Measurements from ENCODE around the gene FRG2B.
"Not testable (repeated sequence)": the region's sequence is repeated elsewhere in the genome, so short reads cannot be mapped to it uniquely, and the experiment has no call there.

GRCh38 chr10:133577037-133577436 is 49.6 kb downstream of the FRG2B start:
- TF ChIP-seq TAF1 (IDR thresholded peaks at IDR 0.05; ENCODE audit: low read depth, low read length); POLR2A (IDR thresholded peaks at IDR 0.05; ENCODE audit: low read depth, low read length); POLR2AphosphoS5 (IDR thresholded peaks at IDR 0.05; ENCODE audit: low read depth, low read length); SPI1 (IDR thresholded peaks at IDR 0.05; ENCODE audit: low read depth, low read length); PAX5 (IDR thresholded peaks at IDR 0.05; ENCODE audit: insufficient read depth, low read length, severe bottlenecking); POU2F2 (IDR thresholded peaks at IDR 0.05; ENCODE audit: low read depth, low read length): not testable (repeated sequence)
